ENCODE data around the gene GSN.

GRCh38 chr9:121219530-121219929 is 48.4 kb upstream of the GSN start:
- TF ChIP-seq TAF1 (IDR thresholded peaks at IDR 0.05; ENCODE audit: low read depth, low read length) (no peak), EZH2 (IDR thresholded peaks at IDR 0.05; ENCODE audit: low read depth, low read length, severe bottlenecking) (no peak), CTCF (IDR thresholded peaks at IDR 0.05; ENCODE audit: control extremely low read depth in 1 of 3, insufficient read depth in 1 of 3, low read depth in 1 of 3, low read length in 3 of 3) (no peak), CHD1 (IDR thresholded peaks at IDR 0.05; ENCODE audit: low read depth, low read length) (no peak), MAX (IDR thresholded peaks at IDR 0.05) (no peak), YY1 (IDR thresholded peaks at IDR 0.05; ENCODE audit: low read depth, low read length) (no peak), CREB1 (IDR thresholded peaks at IDR 0.05) (no peak), JUND (IDR thresholded peaks at IDR 0.05; ENCODE audit: low read length) (no peak), POLR2A (IDR thresholded peaks at IDR 0.05; ENCODE audit: control extremely low read depth in 1 of 2, low read depth in 2 of 2, low read length in 2 of 2) (no peak), CEBPB (IDR thresholded peaks at IDR 0.05; ENCODE audit: low read depth, low read length) (no peak)

Data from H1 (cell line).